NCI-H2227 (cell line): ENCODE measurements around the gene CCDC149.
"Not testable (repeated sequence)": the region's sequence is repeated elsewhere in the genome, so short reads cannot be mapped to it uniquely, and the experiment has no call there.

ENCODE experiments used
- DNase-seq: peaks from one replicate; lab custom pipeline; 2025; ENCODE audit not compliant: unreplicated experiment; lab: John Stamatoyannopoulos, UW

The CCDC149 gene

GRCh38 chr4:24917076-24917856, 4.4 kb upstream of the CCDC149 start:
- DNase-seq = no peak

- no peak for DNase-seq
These were observed 2.5 kb upstream of the CCDC149 start for GRCh38 chr4:24915121-24915922.

- DNase-seq = no peak
These were observed 1.6 kb upstream of the CCDC149 start for GRCh38 chr4:24914460-24914859.

- peak; percentile 45 for DNase-seq
These were observed 260 bp upstream of the CCDC149 start for GRCh38 chr4:24913119-24913485.

- no peak for DNase-seq
These were observed 2.3 kb downstream of the CCDC149 start for GRCh38 chr4:24910499-24910898.

- not testable (repeated sequence) for DNase-seq
These were observed 3.2 kb downstream of the CCDC149 start for GRCh38 chr4:24909606-24910005.

GRCh38 chr4:24897639-24898038, 15.2 kb downstream of the CCDC149 start:
- DNase-seq = no peak

- DNase-seq = no peak
These were observed 15.9 kb downstream of the CCDC149 start for GRCh38 chr4:24896977-24897376.

GRCh38 chr4:24896056-24896455, 16.8 kb downstream of the CCDC149 start:
- no peak for DNase-seq

- DNase-seq = no peak
These were observed 17.4 kb downstream of the CCDC149 start for GRCh38 chr4:24895461-24895860.

GRCh38 chr4:24894846-24895245, 18.0 kb downstream of the CCDC149 start:
- DNase-seq = no peak

GRCh38 chr4:24894243-24894642, 18.6 kb downstream of the CCDC149 start:
- no peak for DNase-seq

GRCh38 chr4:24892778-24893177, 20.1 kb downstream of the CCDC149 start:
- no peak for DNase-seq

GRCh38 chr4:24892278-24892677, 20.6 kb downstream of the CCDC149 start:
- no peak for DNase-seq

- no peak for DNase-seq
These were observed 22.2 kb downstream of the CCDC149 start for GRCh38 chr4:24890561-24891126.

GRCh38 chr4:24889991-24890390, 22.9 kb downstream of the CCDC149 start:
- no peak for DNase-seq

- no peak for DNase-seq
These were observed 24.1 kb downstream of the CCDC149 start for GRCh38 chr4:24888475-24889344.

- no peak for DNase-seq
These were observed 24.9 kb downstream of the CCDC149 start for GRCh38 chr4:24887881-24888430.

- DNase-seq = no peak
These were observed 26.2 kb downstream of the CCDC149 start for GRCh38 chr4:24886596-24886995.

GRCh38 chr4:24885342-24885741, 27.5 kb downstream of the CCDC149 start:
- DNase-seq = no peak

- DNase-seq = peak; percentile 1
These were observed 27.9 kb downstream of the CCDC149 start for GRCh38 chr4:24884902-24885301.
